DMS 273 treated with DMSO at 0.1 percent for 48 hours (cell line): ENCODE data around the gene GOLGA6L7.
"Not testable (repeated sequence)": the region's sequence is repeated elsewhere in the genome, so short reads cannot be mapped to it uniquely, and the experiment has no call there.

Experiments used
- DNase-seq: peaks from one replicate; lab custom pipeline; 2025; lab: John Stamatoyannopoulos, UW

The GOLGA6L7 gene

GRCh38 chr15:28843520-28843919 is 4.9 kb downstream of the GOLGA6L7 start:
- DNase-seq: not testable (repeated sequence)

GRCh38 chr15:28842210-28842609 is 6.2 kb downstream of the GOLGA6L7 start:
- not testable (repeated sequence) for DNase-seq

GRCh38 chr15:28840285-28840684 is 8.2 kb downstream of the GOLGA6L7 start:
- DNase-seq: not testable (repeated sequence)

- not testable (repeated sequence) for DNase-seq
Observed at GRCh38 chr15:28834957-28835585, 13.4 kb downstream of the GOLGA6L7 start.

- peak; percentile 47 for DNase-seq
Observed at GRCh38 chr15:28831897-28832587, 16.4 kb downstream of the GOLGA6L7 start.

- not testable (repeated sequence) for DNase-seq
Observed at GRCh38 chr15:28821420-28821819, 27.0 kb downstream of the GOLGA6L7 start.

GRCh38 chr15:28819930-28820295 is 28.5 kb downstream of the GOLGA6L7 start:
- not testable (repeated sequence) for DNase-seq

GRCh38 chr15:28819019-28819929 is 29.2 kb downstream of the GOLGA6L7 start:
- not testable (repeated sequence) for DNase-seq

- DNase-seq: not testable (repeated sequence)
Observed at GRCh38 chr15:28818168-28818567, 30.3 kb downstream of the GOLGA6L7 start.

GRCh38 chr15:28814059-28814458 is 34.4 kb downstream of the GOLGA6L7 start:
- DNase-seq: not testable (repeated sequence)

- not testable (repeated sequence) for DNase-seq
Observed at GRCh38 chr15:28813392-28813791, 35.1 kb downstream of the GOLGA6L7 start.

GRCh38 chr15:28811852-28812550 is 36.4 kb downstream of the GOLGA6L7 start:
- DNase-seq: not testable (repeated sequence)

- DNase-seq: not testable (repeated sequence)
Observed at GRCh38 chr15:28810444-28810843, 38.0 kb downstream of the GOLGA6L7 start.

- DNase-seq: not testable (repeated sequence)
Observed at GRCh38 chr15:28808136-28808535, 40.3 kb downstream of the GOLGA6L7 start.

GRCh38 chr15:28800366-28800765 is 48.1 kb downstream of the GOLGA6L7 start:
- not testable (repeated sequence) for DNase-seq

- not testable (repeated sequence) for DNase-seq
Observed at GRCh38 chr15:28798234-28798633, 50.2 kb downstream of the GOLGA6L7 start.

GRCh38 chr15:28794231-28794630 is 54.2 kb downstream of the GOLGA6L7 start:
- not testable (repeated sequence) for DNase-seq
